ENCODE results near the gene ATG2A. TPM values are rescaled to one million over a fixed set of nuclear protein-coding genes. Genes with fewer than 3 reads are reported as not detected.
A peak's percentile ranks its signal among the peaks of the same experiment; 100 is the strongest.

The ATG2A gene
- total and polyA plus RNA-seq, 9 of the 15 experiments (the other 6 are each of a cell fraction or from before 2014, with no cell fraction given): 0.25 to 45.9 (median 5.2) TPM

GRCh38 chr11:64954201-64954600 lies 37.2 kb upstream of the ATG2A start (continued):
- TF ChIP-seq ZKSCAN3 (CRISPR knock-in tag; IDR thresholded peaks at IDR 0.05) (no peak), CC2D1A (IDR thresholded peaks at IDR 0.05) (no peak), HMGN3 (IDR thresholded peaks at IDR 0.05; ENCODE audit: borderline replicate concordance, extremely low read depth, insufficient read length, low read depth, low read length) (no peak)

- H3K4me1 ChIP-seq (replicated peaks in 1 of 2; ENCODE audit: control insufficient read depth in 2 of 2, insufficient read depth in 2 of 2, low read length in 2 of 2): peaks cover 0 to 3% of the 10 kb centered on the region in 2 experiments; a peak in 2 of 5 replicates
- intact Hi-C loops (cut with micrococcal nuclease) (no loop called here), in situ Hi-C loops (cut with MboI) (no loop called here)
- H4K20me1 ChIP-seq (replicated peaks; ENCODE audit: control insufficient read depth, insufficient read depth, low read length): no peaks in the 10 kb centered on the region
- no peak for DNase-seq (ENCODE audit: extremely low read depth in 1 of 4, low spot score in 3 of 4)
- H2AFZ ChIP-seq (ENCODE audit: low read depth, low read length): no peak overlapping the region
- H3K27ac ChIP-seq (ENCODE audit: extremely low read depth, low read depth, low read length): no peak overlapping the region
- ChIA-PET CTCF (ENCODE audit: low intra/inter-chr PET ratio) (no interaction called here), POLR2A (interaction anchor here (0.6 to 1.5 kb wide), 3 partner anchors 12 to 56 kb away, joined by 3 to 6 read pairs (median 4); partner anchors contain the start of gene GPHA2)
- no peaks in the 10 kb centered on the region for H3K36me3 ChIP-seq (ENCODE audit: control insufficient read depth, insufficient read depth, low read length)
- H3K4me3 ChIP-seq: no peak overlapping the region
- no peaks in the 10 kb centered on the region for H3K79me2 ChIP-seq (ENCODE audit: control insufficient read depth, insufficient read depth, low read length)
- H3K9ac ChIP-seq (ENCODE audit: insufficient read depth in 1 of 2, low read depth in 2 of 2, low read length in 2 of 2): no peak overlapping the region
- FAIRE-seq: no peak
- no peaks in the 10 kb centered on the region for H3K9me3 ChIP-seq (replicated peaks; ENCODE audit: control insufficient read depth, insufficient read depth, low read depth, low read length)
- BruUV-seq (replicated peaks): no TSS peak
- WGBS (ENCODE audit: insufficient coverage, low coverage, missing lambda C conversion rate): 7% methylated on average over 4 of the region's 4 CpGs
- no peak overlapping the region for H3K4me2 ChIP-seq (ENCODE audit: insufficient read depth, low read length)
- ATAC-seq: no peak
- H3K27me3 ChIP-seq (ENCODE audit: control insufficient read depth in 2 of 2, insufficient read depth in 2 of 2, low read length in 2 of 2): no peaks in the 10 kb centered on the region; a peak in 1 of 5 replicates
- TF ChIP-seq CEBPB (tag; IDR thresholded peaks at IDR 0.05) (peak; percentile 68), RFX1 (IDR thresholded peaks at IDR 0.05) (peak; percentile 66), JUN (IDR thresholded peaks at IDR 0.05; ENCODE audit: borderline replicate concordance, low read depth, low read length) (no peak), JUN (CRISPR knock-in tag; IDR thresholded peaks at IDR 0.05; ENCODE audit: borderline replicate concordance) (no peak), ZNF77 (CRISPR knock-in tag; IDR thresholded peaks at IDR 0.05) (no peak), FOXJ2 (tag; IDR thresholded peaks at IDR 0.05) (0 out of 2 replicates have a peak, but pooled peaks have one; percentile 53), ZNF384 (IDR thresholded peaks at IDR 0.05; ENCODE audit: low read depth, low read length) (peak; percentile 42; the same call in 1 of the 2 replicates), CEBPG (CRISPR knock-in tag; IDR thresholded peaks at IDR 0.05) (peak; percentile 77), CEBPG (tag; conservative IDR thresholded peaks at IDR 0.05 in 1 of 2, IDR thresholded peaks at IDR 0.05 in 1 of 2) (0 out of 4 replicates have a peak, but pooled peaks of 1 of the 2 experiments have one; percentile 29), PHF20 (IDR thresholded peaks at IDR 0.05; ENCODE audit: partially characterized antibody) (no peak), ZEB2 (IDR thresholded peaks at IDR 0.05) (no peak), ATF3 (IDR thresholded peaks at IDR 0.05) (peak; percentile 70), ATF3 (CRISPR knock-in tag; conservative IDR thresholded peaks at IDR 0.05) (no peak)
- no peaks in the 10 kb centered on the region for H3K9me1 ChIP-seq (ENCODE audit: control insufficient read depth, insufficient read depth, low read length)
These were observed 34.5 kb upstream of the ATG2A start for GRCh38 chr11:64951529-64951928.

Data from K562 (cell line).